ENCODE measurements around the gene SDE2. TPM values are rescaled to one million over a fixed set of nuclear protein-coding genes. Genes with fewer than 3 reads are reported as not detected.
"Not testable (repeated sequence)": the region's sequence is repeated elsewhere in the genome, so short reads cannot be mapped to it uniquely, and the experiment has no call there.

Gene SDE2
- total RNA-seq, 1 experiment from 2014 or later, result 18.3 TPM

DNA sequence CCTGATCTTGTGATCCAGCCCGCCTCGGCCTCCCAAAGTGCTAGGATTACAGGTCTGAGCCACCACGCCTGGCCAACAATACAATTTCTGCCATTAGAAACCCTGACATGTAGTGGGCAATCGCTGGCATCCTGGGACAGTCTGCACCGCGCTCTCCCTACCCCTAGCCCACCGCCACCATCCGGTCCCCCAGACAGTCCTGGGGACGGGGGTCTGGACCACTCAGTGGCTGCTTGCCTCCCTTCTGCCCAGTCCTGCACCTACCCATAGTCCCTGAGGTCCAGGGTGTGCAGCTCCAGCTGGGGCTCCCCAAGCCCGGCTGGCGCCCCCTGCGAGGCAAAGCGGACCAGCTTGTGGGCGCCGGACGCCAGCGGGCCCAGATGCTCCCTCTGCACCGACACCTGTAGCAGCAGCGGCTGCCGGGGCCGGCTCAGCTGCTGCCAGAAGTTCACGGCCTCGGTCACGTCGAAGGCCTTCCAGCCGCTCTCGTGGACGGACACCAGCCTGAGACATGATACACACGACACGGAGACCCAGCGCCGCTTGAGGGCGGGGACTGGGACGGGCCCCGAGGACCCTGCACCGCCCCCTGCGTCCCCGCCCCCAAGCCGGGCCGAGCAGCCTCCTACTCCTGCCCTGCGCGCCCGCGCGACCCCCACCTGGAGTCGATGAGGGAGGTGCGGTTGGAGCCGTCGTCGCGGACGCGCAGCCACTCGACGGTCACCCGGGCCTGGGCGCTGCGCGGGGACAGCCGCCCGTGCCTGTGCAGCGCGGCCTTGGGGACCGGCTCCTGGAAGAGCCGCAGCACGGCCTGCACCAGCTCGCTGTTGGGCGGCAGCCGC lies 59.8 kb downstream of the SDE2 start:
- H3K27me3 ChIP-seq (ENCODE audit: control insufficient read depth, insufficient read depth, low read length); ATAC-seq; H3K4me3 ChIP-seq (ENCODE audit: low read depth in 2 of 2, low read length in 2 of 2); H3K9me3 ChIP-seq (ENCODE audit: control insufficient read depth, insufficient read depth, low read depth, low read length); H3K4me1 ChIP-seq (ENCODE audit: control insufficient read depth, insufficient read depth, low read length); H3K36me3 ChIP-seq (ENCODE audit: control insufficient read depth, insufficient read depth, low read length); POLR2A ChIA-PET; intact Hi-C loops (cut with micrococcal nuclease; ENCODE audit: unreplicated experiment); BruUV-seq (replicated peaks); DNase-seq (ENCODE audit: low read depth, low spot score); H3K27ac ChIP-seq (ENCODE audit: low read length); in situ Hi-C loops (cut with HindIII; ENCODE audit: low pct_unique_long_range_greater_than_20kb, low sequenced_read_pairs): not testable (repeated sequence)
- CTCF ChIA-PET, result interaction anchor here (0.7 kb wide), 1 partner anchor 609 kb away, joined by 6 read pairs; the partner anchor contains the start of gene STUM

DNA sequence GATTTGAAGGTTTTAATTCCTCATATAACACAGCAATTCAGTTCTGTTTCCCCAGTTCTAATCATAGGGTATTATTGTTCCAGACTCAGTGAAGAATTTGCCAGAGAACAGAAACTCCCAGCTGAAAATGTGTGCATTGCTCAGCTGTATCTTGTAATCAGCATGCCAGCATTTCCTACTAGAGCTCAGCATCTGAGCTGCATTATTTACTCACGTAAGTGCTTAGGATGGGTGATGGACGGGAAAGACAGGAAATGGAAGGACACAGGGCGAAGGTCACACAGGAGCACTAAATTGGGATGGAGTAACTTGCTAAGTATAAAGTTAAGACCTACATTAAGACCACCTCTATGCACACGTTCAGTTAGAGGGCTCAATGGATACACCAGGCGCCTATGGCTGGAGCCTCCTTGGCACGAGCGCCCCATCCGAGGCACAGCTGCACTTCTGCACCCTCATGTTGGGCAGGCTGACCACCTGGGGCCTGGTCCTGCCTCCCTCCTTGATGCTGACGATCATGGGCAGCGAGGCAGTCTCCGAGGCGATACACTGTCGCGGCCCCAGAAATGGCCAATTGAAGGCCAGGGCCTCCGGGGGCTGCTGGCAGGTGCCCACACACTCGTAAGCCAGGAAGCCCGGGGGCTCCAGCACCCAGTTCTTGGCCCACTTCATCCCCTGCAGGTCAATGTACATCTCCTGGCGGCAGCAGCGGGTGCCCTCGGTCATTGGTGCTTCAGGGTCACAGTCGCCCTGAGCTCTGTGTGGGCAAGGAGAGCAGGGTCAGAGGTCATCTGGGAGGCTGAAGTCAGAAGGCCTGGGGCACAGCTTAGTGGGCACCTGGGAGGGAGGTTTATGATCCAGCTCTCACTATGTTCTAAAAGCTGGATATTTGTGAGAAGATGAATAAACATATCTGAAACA lies 61.8 kb downstream of the SDE2 start:
- POLR2A ChIA-PET, result interaction anchor here (0.6 kb wide), 2 partner anchors 38 to 279 kb away, joined by 3 to 7 read pairs; no protein-coding TSS in a partner anchor
- no peaks in the 10 kb centered on the region for H3K36me3 ChIP-seq (ENCODE audit: control insufficient read depth, insufficient read depth, low read length)

More for the DNA sequence above, 61.8 kb downstream of the SDE2 start:
- intact Hi-C loops (cut with micrococcal nuclease; ENCODE audit: unreplicated experiment), result no loop called here
- DNase-seq (ENCODE audit: low read depth, low spot score), result no peak
- no peaks in the 10 kb centered on the region for H3K27me3 ChIP-seq (ENCODE audit: control insufficient read depth, insufficient read depth, low read length)
- H3K9me3 ChIP-seq (ENCODE audit: control insufficient read depth, insufficient read depth, low read depth, low read length), result no peaks in the 10 kb centered on the region
- no peak for TF ChIP-seq CTCF (IDR thresholded peaks at IDR 0.05)
- TF ChIP-seq, protein P1, sequence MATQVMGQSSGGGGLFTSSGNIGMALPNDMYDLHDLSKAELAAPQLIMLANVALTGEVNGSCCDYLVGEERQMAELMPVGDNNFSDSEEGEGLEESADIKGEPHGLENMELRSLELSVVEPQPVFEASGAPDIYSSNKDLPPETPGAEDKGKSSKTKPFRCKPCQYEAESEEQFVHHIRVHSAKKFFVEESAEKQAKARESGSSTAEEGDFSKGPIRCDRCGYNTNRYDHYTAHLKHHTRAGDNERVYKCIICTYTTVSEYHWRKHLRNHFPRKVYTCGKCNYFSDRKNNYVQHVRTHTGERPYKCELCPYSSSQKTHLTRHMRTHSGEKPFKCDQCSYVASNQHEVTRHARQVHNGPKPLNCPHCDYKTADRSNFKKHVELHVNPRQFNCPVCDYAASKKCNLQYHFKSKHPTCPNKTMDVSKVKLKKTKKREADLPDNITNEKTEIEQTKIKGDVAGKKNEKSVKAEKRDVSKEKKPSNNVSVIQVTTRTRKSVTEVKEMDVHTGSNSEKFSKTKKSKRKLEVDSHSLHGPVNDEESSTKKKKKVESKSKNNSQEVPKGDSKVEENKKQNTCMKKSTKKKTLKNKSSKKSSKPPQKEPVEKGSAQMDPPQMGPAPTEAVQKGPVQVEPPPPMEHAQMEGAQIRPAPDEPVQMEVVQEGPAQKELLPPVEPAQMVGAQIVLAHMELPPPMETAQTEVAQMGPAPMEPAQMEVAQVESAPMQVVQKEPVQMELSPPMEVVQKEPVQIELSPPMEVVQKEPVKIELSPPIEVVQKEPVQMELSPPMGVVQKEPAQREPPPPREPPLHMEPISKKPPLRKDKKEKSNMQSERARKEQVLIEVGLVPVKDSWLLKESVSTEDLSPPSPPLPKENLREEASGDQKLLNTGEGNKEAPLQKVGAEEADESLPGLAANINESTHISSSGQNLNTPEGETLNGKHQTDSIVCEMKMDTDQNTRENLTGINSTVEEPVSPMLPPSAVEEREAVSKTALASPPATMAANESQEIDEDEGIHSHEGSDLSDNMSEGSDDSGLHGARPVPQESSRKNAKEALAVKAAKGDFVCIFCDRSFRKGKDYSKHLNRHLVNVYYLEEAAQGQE (IDR thresholded peaks at IDR 0.05; ENCODE audit: insufficient read depth in 1 of 2, low read depth in 2 of 2, low read length in 1 of 2), result no peak
- no TSS peak for BruUV-seq (replicated peaks)
- no peaks in the 10 kb centered on the region for H3K4me1 ChIP-seq (ENCODE audit: control insufficient read depth, insufficient read depth, low read length)
- CTCF ChIA-PET, result no interaction called here
- no peak for ATAC-seq
- H3K27ac ChIP-seq (ENCODE audit: low read length), result no peak overlapping the region
- H3K4me3 ChIP-seq (ENCODE audit: low read depth in 2 of 2, low read length in 2 of 2), result no peak overlapping the region
- in situ Hi-C loops (cut with HindIII; ENCODE audit: low pct_unique_long_range_greater_than_20kb, low sequenced_read_pairs), result no loop called here
